OCI-LY7 (cell line): ENCODE data around the gene C12orf56. TPM values are rescaled to one million over a fixed set of nuclear protein-coding genes. Genes with fewer than 3 reads are reported as not detected.

ENCODE experiments used
- BruUV-seq: library from RNA; stranded (reverse); fragments of 400-500 nt; replicated peaks from 2 replicates; lab custom pipeline; 2021; lab: Mats Ljungman, UMichigan
- CTCF ChIA-PET: fragments of 300-600 bp; sonication (Branson Sonifier 250); formaldehyde crosslinking; loops from one replicate; lab custom pipeline; 2022; ENCODE audit warnings: antibody characterized with exemption; ENCODE audit not compliant: unreplicated experiment; lab: Charles Lee
- POLR2A ChIA-PET: fragments of 300-600 bp; sonication (Branson Sonifier 250); formaldehyde crosslinking; loops from one replicate; lab custom pipeline; 2022; ENCODE audit warnings: antibody characterized with exemption; lab: Charles Lee
- DNase-seq: peaks from one replicate; pipeline ENCODE4 v3.0.0-alpha.2; 2015; ENCODE audit warnings: low spot score
- H2AFZ ChIP-seq: fragments of 200-600 bp; sonication (generic), shearing (Covaris generic); 2 replicates; pipeline ENCODE4 v1.6.1; 2014; ENCODE audit warnings: mild to moderate bottlenecking, antibody characterized with exemption, low read length, moderate library complexity
- H3K27ac ChIP-seq: fragments of 200-600 bp; sonication (generic); 2 replicates; pipeline ENCODE4 v1.5.1; 2014; ENCODE audit warnings: mixed run types, low read depth, mild to moderate bottlenecking, moderate library complexity, low read length, inconsistent platforms; ENCODE audit not compliant: poor library complexity, severe bottlenecking
- H3K36me3 ChIP-seq: fragments of 200-600 bp; sonication (generic); 2 replicates; pipeline ENCODE4 v1.6.1; 2014; ENCODE audit warnings: mild to moderate bottlenecking, antibody characterized with exemption, low read length, moderate library complexity, mixed read lengths; ENCODE audit not compliant: insufficient read depth
- H3K4me1 ChIP-seq: fragments of 200-600 bp; sonication (generic); 2 replicates; pipeline ENCODE4 v1.5.1; 2014; ENCODE audit warnings: mild to moderate bottlenecking, low read length; ENCODE audit not compliant: insufficient read depth, poor library complexity, severe bottlenecking
- H3K4me2 ChIP-seq: fragments of 200-600 bp; sonication (generic); 2 replicates; pipeline ENCODE4 v1.6.1; 2014; ENCODE audit warnings: mild to moderate bottlenecking, low read length
- H3K4me3 ChIP-seq: fragments of 200-600 bp; sonication (generic); 2 replicates; pipeline ENCODE4 v1.5.1; 2014; ENCODE audit warnings: mild to moderate bottlenecking, low read depth, low read length; ENCODE audit not compliant: poor library complexity, severe bottlenecking
- H3K79me2 ChIP-seq: fragments of 200-600 bp; sonication (generic); 2 replicates; pipeline ENCODE4 v1.6.1; 2016; ENCODE audit warnings: low read depth, mild to moderate bottlenecking, low read length, moderate library complexity, mixed read lengths; ENCODE audit not compliant: insufficient read depth
- H3K9me2 ChIP-seq: fragments of 200-600 bp; sonication (generic); 2 replicates; pipeline ENCODE4 v1.6.1; 2016; ENCODE audit warnings: mild to moderate bottlenecking, low read length, mixed read lengths; ENCODE audit not compliant: insufficient read depth
- H3K9me3 ChIP-seq: fragments of 200-600 bp; sonication (generic); 2 replicates; pipeline ENCODE4 v1.6.1; 2014; ENCODE audit warnings: mild to moderate bottlenecking, mixed run types, low read length, mixed read lengths
- H4K20me1 ChIP-seq: fragments of 200-600 bp; sonication (generic); 2 replicates; pipeline ENCODE4 v1.6.1; 2014; ENCODE audit warnings: mild to moderate bottlenecking, antibody characterized with exemption, low read length, moderate library complexity, mixed read lengths; ENCODE audit not compliant: insufficient read depth
- EZH2phosphoT487 ChIP-seq: fragments of 200-600 bp; sonication (generic); IDR thresholded peaks from 2 replicates; pipeline ENCODE4 v1.6.1; 2018; ENCODE audit warnings: low read depth, borderline replicate concordance, mild to moderate bottlenecking, mixed run types, antibody characterized with exemption, low read length, moderate library complexity, mixed read lengths
- intact Hi-C: fragments of 100-400 bp; cut with micrococcal nuclease; formaldehyde crosslinking; loops from one replicate; pipeline ENCODE4 v1.10.0; 2022; ENCODE audit not compliant: unreplicated experiment
- small RNA-seq: library from RNA; depleted of rRNA; stranded (forward); fragments of <200 nt; gene quantifications from one replicate; pipeline ENCODE3, GENCODE V24; 2014
- total RNA-seq, 2 experiments: library from RNA; depleted of rRNA in 1 of 2; stranded (reverse); fragments of >200 nt in 1 of 2; shearing (Covaris generic) in 1 of 2; gene quantifications; 2 replicates each; pipeline ENCODE4 v1.2.3, GENCODE V29; 2014 to 2022
- TF ChIP-seq, protein P1 (sequence below): fragments of 200-600 bp; sonication (generic); conservative IDR thresholded peaks from 2 replicates; pipeline ENCODE4 v1.5.1; 2014; ENCODE audit warnings: mild to moderate bottlenecking, antibody characterized with exemption, low read length, moderate library complexity, mixed read lengths

Gene C12orf56
- total RNA-seq, 2 experiments from 2014 or later = not detected

DNA sequence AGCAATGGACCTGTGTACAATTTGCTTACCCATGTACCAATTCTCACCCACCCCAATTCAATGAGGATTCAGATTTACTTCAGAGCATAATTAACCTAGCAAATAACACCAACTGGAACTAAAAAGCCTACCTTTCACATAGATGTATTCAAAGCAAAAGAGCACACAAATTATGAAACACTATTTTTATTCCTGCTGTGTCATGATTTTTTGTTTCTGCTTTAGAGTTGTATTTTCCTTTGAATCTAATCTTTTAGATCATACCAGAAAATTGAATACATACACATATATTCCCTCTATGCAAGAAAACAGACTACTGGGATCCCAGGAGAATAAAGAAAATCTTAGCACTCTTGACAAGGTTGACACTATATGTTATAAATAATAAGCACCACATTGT is 174.3 kb downstream of the C12orf56 start:
- DNase-seq = no peak
- Histone ChIP-seq H3K4me2 (no peak overlapping the region), H4K20me1 (no peaks in the 10 kb centered on the region), H3K4me1 (peaks cover 24% of the 10 kb centered on the region), H3K4me3 (no peak overlapping the region), H3K27ac (no peak overlapping the region), H3K9me2 (no peaks in the 10 kb centered on the region), H3K36me3 (peaks cover 42% of the 10 kb centered on the region), H2AFZ (no peak overlapping the region), H3K9me3 (no peaks in the 10 kb centered on the region), H3K79me2 (peaks cover 19% of the 10 kb centered on the region)
- ChIA-PET CTCF (no interaction called here), POLR2A (interaction anchor here (0.7 kb wide), 1 partner anchor 11 kb away, joined by 3 read pairs; no protein-coding TSS in a partner anchor)
- no TSS peak for BruUV-seq
- intact Hi-C loops = no loop called here
- TF ChIP-seq, protein P1, sequence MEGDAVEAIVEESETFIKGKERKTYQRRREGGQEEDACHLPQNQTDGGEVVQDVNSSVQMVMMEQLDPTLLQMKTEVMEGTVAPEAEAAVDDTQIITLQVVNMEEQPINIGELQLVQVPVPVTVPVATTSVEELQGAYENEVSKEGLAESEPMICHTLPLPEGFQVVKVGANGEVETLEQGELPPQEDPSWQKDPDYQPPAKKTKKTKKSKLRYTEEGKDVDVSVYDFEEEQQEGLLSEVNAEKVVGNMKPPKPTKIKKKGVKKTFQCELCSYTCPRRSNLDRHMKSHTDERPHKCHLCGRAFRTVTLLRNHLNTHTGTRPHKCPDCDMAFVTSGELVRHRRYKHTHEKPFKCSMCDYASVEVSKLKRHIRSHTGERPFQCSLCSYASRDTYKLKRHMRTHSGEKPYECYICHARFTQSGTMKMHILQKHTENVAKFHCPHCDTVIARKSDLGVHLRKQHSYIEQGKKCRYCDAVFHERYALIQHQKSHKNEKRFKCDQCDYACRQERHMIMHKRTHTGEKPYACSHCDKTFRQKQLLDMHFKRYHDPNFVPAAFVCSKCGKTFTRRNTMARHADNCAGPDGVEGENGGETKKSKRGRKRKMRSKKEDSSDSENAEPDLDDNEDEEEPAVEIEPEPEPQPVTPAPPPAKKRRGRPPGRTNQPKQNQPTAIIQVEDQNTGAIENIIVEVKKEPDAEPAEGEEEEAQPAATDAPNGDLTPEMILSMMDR = no peak
- TF ChIP-seq EZH2phosphoT487 = no peak

Small RNA genes lying within 50 kb of the gene (small RNA-seq; reads per million reads assigned to genes)
- not detected for gene RF01210
- 0.31 reads per million for gene RNU5A-7P

Other genes starting within 250 kb of the C12orf56 start
- gene KICS2, start 168.5 kb downstream of the C12orf56 start, total RNA-seq (2014; rRNA removed; shearing (Covaris generic)) = 16.2 and 20.6 TPM in 2 replicates
- gene KICS2, start 168.5 kb downstream of the C12orf56 start, total RNA-seq (2022) = 20.4 and 22.2 TPM in 2 replicates
- gene XPOT, start 13.6 kb upstream of the C12orf56 start, total RNA-seq (2014; rRNA removed; shearing (Covaris generic)) = 86.8 and 101 TPM in 2 replicates
- gene XPOT, start 13.6 kb upstream of the C12orf56 start, total RNA-seq (2022) = 205 and 210 TPM in 2 replicates
- 22.7 and 26.1 TPM in 2 replicates for gene TBK1, start 61.4 kb upstream of the C12orf56 start, total RNA-seq (2014; rRNA removed; shearing (Covaris generic))
- gene TBK1, start 61.4 kb upstream of the C12orf56 start, total RNA-seq (2022) = 29.5 and 30.1 TPM in 2 replicates
- gene RASSF3, start 219.7 kb upstream of the C12orf56 start, total RNA-seq (2014; rRNA removed; shearing (Covaris generic)) = 13.8 and 16.3 TPM in 2 replicates
- gene RASSF3, start 219.7 kb upstream of the C12orf56 start, total RNA-seq (2022) = 49.9 and 50.8 TPM in 2 replicates